GM10847 (cell line): ENCODE measurements around the gene CHST3.

Experiments
- POLR2A ChIP-seq: IDR thresholded peaks from 2 replicates; pipeline ENCODE4 v1.6.1; 2011; ENCODE audit not compliant: insufficient read length; ENCODE audit errors: extremely low read depth

CHST3 gene

GRCh38 chr10:72009425-72010081 is 45.4 kb downstream of the CHST3 start:
- TF ChIP-seq POLR2A = no peak

DNA sequence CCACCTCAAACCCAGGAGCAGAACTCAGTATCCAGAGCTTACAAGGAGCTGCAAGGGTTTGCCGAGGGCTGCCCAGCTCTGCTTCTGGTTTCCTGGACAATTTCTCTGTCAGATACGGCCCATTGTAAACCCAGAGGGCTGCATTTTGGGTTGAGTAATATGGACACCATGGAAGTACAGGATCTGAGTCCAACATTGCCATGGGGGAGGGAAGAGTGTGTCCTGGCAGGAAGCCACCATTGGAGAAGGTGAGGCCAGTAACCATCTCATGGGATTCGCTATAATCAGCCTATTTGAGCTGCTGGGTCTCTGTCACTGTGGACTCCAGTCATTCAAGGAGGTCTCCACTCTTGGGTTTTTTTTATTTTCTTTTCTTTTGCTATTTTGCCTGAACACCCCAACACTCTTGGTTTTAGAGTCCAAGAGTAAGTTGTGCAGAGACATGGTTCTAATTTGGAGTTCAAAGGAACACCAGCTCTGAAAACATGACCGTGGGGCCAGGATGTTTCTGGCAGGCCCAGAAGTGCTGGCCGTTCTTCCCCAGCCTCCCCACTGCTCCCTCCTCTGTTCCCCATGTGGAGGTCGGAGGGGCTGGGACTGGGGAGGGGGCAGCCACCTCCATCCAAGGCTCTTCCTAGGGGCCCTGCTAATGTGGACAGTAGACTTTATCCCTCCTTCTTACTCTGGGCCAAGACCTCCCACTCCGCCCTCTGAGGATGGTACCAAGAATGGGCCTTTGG is 46.2 kb downstream of the CHST3 start:
- TF ChIP-seq POLR2A = no peak

GRCh38 chr10:72011016-72011415 is 46.8 kb downstream of the CHST3 start:
- no peak for TF ChIP-seq POLR2A

DNA sequence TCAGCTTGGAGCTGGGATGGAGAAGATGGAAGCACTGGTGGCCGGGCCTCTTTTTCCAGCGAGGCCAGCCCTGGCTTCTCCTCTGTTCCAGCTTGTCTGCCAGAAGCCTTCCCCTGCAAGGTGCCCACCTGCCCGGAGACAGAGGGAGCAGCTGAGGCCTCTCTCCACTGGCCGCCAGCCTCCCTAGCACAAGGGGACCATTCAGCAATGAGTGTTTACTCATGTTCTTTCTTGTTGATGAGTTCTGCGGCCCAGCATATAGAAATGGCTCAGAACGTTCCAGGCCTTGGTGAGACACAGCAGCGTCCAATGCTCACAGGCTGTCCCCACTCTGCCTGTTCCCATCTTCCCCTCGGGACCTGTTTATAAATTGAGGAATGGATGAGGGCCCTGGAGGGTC is 47.3 kb downstream of the CHST3 start:
- no peak for TF ChIP-seq POLR2A

GRCh38 chr10:72011976-72012512 is 47.8 kb downstream of the CHST3 start:
- TF ChIP-seq POLR2A = no peak

DNA sequence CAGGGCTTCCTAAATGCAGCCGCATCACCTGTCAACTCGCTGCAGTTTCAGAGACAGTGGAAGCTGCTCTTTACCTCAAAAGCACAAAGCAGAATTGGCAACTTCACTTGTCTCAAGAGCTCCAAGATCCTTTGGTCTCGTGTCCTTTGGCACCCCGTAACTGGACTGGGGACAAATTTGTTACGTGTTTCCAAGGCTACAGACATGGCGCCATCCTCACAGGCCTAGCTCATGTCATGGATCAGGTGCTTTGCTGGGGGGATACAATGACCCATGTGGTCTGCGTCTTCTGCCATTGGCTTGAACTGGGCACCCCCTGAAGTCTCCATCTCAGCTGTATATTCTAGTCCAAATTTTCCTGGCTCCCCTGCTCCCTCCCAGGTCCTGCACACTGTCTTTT is 48.6 kb downstream of the CHST3 start:
- TF ChIP-seq POLR2A = no peak

- TF ChIP-seq POLR2A = no peak
These were observed 49.2 kb downstream of the CHST3 start for GRCh38 chr10:72013202-72013945.

GRCh38 chr10:72014197-72014596 is 50.0 kb downstream of the CHST3 start:
- TF ChIP-seq POLR2A = no peak

- no peak for TF ChIP-seq POLR2A
These were observed 50.7 kb downstream of the CHST3 start for GRCh38 chr10:72014785-72015480.

GRCh38 chr10:72015841-72016240 is 51.6 kb downstream of the CHST3 start:
- TF ChIP-seq POLR2A = no peak

DNA sequence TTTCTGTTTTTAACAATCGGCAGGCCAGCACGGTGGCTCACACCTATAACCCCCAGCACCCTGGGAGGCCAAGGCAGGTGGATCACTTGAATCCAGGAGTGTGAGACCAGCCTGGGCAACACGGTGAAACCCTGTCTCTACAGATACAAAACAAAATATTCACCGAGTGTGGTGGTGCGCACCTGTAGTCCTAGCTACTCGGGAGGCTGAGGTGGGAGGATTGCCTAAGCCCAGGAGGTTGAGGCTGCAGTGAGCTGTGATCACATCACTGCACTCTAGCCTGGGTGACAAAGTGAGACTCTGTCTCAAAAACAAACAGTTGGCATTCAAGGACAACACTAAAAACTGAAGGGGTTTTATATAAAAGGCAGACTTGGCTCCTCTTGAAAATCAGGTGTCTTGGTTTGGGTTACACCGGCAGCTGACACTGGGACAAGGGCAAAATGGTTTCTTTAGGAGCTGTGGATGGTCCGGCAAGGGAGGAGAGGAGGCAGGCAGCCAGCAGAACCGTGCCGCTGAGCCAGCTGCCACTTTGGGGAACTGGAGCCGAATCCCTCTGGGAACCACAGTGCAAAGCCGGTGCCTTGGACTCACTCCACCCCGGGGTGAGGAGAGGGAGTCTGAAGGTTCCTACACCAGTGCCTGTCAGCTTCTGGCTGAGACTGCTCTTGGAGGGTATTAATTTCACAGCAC is 52.6 kb downstream of the CHST3 start:
- TF ChIP-seq POLR2A = no peak

GRCh38 chr10:72019085-72019876 is 55.1 kb downstream of the CHST3 start:
- TF ChIP-seq POLR2A = no peak

DNA sequence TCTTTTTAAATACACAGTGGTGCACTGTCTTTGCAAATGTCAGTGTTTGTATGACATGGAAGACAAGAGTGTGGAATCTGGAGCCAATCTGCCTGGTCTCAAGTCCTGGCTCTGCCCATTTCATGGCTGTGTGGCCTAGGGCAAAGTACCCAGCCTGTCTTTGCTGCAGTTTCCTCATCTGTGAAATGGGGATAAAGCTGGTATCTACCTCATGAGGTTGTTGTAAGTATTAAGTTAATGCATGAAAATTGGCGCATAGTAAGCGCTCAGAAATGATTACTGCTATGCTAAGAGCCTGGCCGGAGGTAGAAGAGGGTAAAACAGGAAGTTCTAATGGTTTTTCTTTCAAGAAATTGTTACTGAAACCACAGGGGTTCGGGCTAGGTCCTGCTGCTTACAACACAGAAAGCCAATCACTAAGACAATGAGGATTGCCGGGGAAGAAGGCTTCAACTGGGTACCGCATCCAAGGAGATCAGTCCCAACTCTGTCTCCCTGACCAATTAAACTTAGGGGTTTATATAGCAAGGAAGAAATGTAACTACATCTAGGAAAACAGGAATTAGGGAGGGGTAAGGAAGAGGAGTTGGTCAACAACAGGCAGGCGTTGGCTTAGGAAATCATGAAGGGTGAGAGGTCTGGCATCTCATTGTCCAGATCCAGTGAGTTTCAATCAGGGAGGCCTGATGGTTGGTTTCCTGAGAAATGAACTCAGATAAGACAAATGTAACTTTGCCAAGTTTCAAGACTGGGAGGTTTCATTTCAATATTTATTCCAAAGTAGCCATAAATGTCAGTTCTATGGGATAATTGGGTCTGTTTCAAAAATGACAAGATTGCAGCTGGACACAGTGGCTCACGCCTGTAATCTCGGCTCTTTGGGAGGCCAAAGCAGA is 57.0 kb downstream of the CHST3 start:
- TF ChIP-seq POLR2A = no peak
